H9 (cell line): Measurements from ENCODE around the gene PLCB1. TPM values are rescaled to one million over a fixed set of nuclear protein-coding genes. Genes with fewer than 3 reads are reported as not detected.
"Not testable (repeated sequence)": the region's sequence is repeated elsewhere in the genome, so short reads cannot be mapped to it uniquely, and the experiment has no call there.

Experiments
- DNase-seq: peaks from one replicate; pipeline ENCODE4 v3.0.0-alpha.2; 2017
- H2AFZ ChIP-seq: one replicate; pipeline ENCODE4 v1.6.1; 2013; ENCODE audit warnings: mild to moderate bottlenecking, low read length, control low read depth, moderate library complexity
- H2AK5ac ChIP-seq: 2 replicates; pipeline ENCODE4 v1.6.1; 2013; ENCODE audit warnings: low read length, control low read depth, mixed read lengths; ENCODE audit not compliant: insufficient read length
- H2BK120ac ChIP-seq: one replicate; pipeline ENCODE4 v1.6.1; 2013; ENCODE audit warnings: low read depth, mild to moderate bottlenecking, low read length, control low read depth, inconsistent platforms; ENCODE audit not compliant: poor library complexity, severe bottlenecking
- H2BK12ac ChIP-seq: 2 replicates; pipeline ENCODE4 v1.6.1; 2013; ENCODE audit warnings: low read length, control low read depth, mixed read lengths, low read depth; ENCODE audit not compliant: insufficient read length
- H2BK15ac ChIP-seq: 2 replicates; pipeline ENCODE4 v1.6.1; 2013; ENCODE audit warnings: low read depth, low read length, control low read depth
- H2BK20ac ChIP-seq: one replicate; pipeline ENCODE4 v1.6.1; 2013; ENCODE audit warnings: low read depth, mild to moderate bottlenecking, low read length, control low read depth, inconsistent platforms; ENCODE audit not compliant: poor library complexity, severe bottlenecking
- H2BK5ac ChIP-seq: 2 replicates; pipeline ENCODE4 v1.6.1; 2013; ENCODE audit warnings: low read length, control low read depth, mixed read lengths; ENCODE audit not compliant: insufficient read length
- H3K14ac ChIP-seq: 2 replicates; pipeline ENCODE4 v1.6.1; 2013; ENCODE audit warnings: low read length, control low read depth; ENCODE audit not compliant: insufficient read depth
- H3K18ac ChIP-seq: 2 replicates; pipeline ENCODE4 v1.6.1; 2013; ENCODE audit warnings: low read depth, mild to moderate bottlenecking, mixed read lengths, low read length, control low read depth; ENCODE audit not compliant: insufficient read length
- H3K23ac ChIP-seq: 2 replicates; pipeline ENCODE4 v1.6.1; 2013; ENCODE audit warnings: low read length, control low read depth, mixed read lengths, low read depth; ENCODE audit not compliant: insufficient read length
- H3K23me2 ChIP-seq: 2 replicates; pipeline ENCODE4 v1.6.1; 2013; ENCODE audit warnings: low read depth, mild to moderate bottlenecking, mixed read lengths, low read length, control low read depth; ENCODE audit not compliant: insufficient read length, poor library complexity, severe bottlenecking
- H3K27ac ChIP-seq: 2 replicates; pipeline ENCODE4 v1.5.1; 2013; ENCODE audit warnings: low read length, control low read depth, mixed read lengths, low read depth; ENCODE audit not compliant: insufficient read length
- H3K27me3 ChIP-seq: 2 replicates; pipeline ENCODE4 v1.6.1; 2013; ENCODE audit warnings: low read length, control low read depth, inconsistent platforms; ENCODE audit not compliant: insufficient read depth
- H3K4ac ChIP-seq: 2 replicates; pipeline ENCODE4 v1.6.1; 2013; ENCODE audit warnings: low read depth, mild to moderate bottlenecking, control low read depth, inconsistent platforms, low read length, moderate library complexity
- H3K4me1 ChIP-seq: 2 replicates; pipeline ENCODE4 v1.6.1; 2013; ENCODE audit warnings: low read length, control low read depth, inconsistent platforms; ENCODE audit not compliant: insufficient read depth
- H3K4me2 ChIP-seq: 2 replicates; pipeline ENCODE4 v1.6.1; 2013; ENCODE audit warnings: low read length, control low read depth, mixed read lengths; ENCODE audit not compliant: insufficient read length, insufficient read depth
- H3K56ac ChIP-seq: 2 replicates; pipeline ENCODE4 v1.6.1; 2013; ENCODE audit warnings: low read depth, mild to moderate bottlenecking, mixed read lengths, low read length, control low read depth; ENCODE audit not compliant: insufficient read length
- H3K79me1 ChIP-seq: 2 replicates; pipeline ENCODE4 v1.6.1; 2013; ENCODE audit warnings: low read depth, mild to moderate bottlenecking, moderate library complexity, low read length, control low read depth, inconsistent platforms; ENCODE audit not compliant: insufficient read depth, poor library complexity, severe bottlenecking
- H3K79me2 ChIP-seq: 2 replicates; pipeline ENCODE4 v1.6.1; 2013; ENCODE audit warnings: low read length, control low read depth, inconsistent platforms; ENCODE audit not compliant: insufficient read depth
- H3K9ac ChIP-seq: 2 replicates; pipeline ENCODE4 v1.6.1; 2013; ENCODE audit warnings: low read length, control low read depth, mixed read lengths; ENCODE audit not compliant: insufficient read length; ENCODE audit errors: extremely low read depth
- H3K9me3 ChIP-seq: one replicate; pipeline ENCODE4 v1.6.1; 2013; ENCODE audit warnings: low read depth, low read length, inconsistent platforms; ENCODE audit not compliant: control insufficient read depth
- H3T11ph ChIP-seq: one replicate; pipeline ENCODE4 v1.6.1; 2013; ENCODE audit warnings: mild to moderate bottlenecking, low read length, control low read depth, inconsistent platforms
- H4K20me1 ChIP-seq: one replicate; pipeline ENCODE4 v1.6.1; 2013; ENCODE audit not compliant: control insufficient read depth, insufficient read length, insufficient read depth
- H4K5ac ChIP-seq: 2 replicates; pipeline ENCODE4 v1.6.1; 2013; ENCODE audit warnings: low read depth, mild to moderate bottlenecking, mixed read lengths, low read length, control low read depth; ENCODE audit not compliant: insufficient read length
- H4K8ac ChIP-seq: replicated peaks from 2 replicates; pipeline ENCODE4 v1.6.1; 2013; ENCODE audit warnings: low read length, control low read depth, mixed read lengths, low read depth; ENCODE audit not compliant: insufficient read length
- H4K91ac ChIP-seq: 2 replicates; pipeline ENCODE4 v1.6.1; 2013; ENCODE audit warnings: low read depth, mild to moderate bottlenecking, moderate library complexity, mixed read lengths, low read length, control low read depth; ENCODE audit not compliant: insufficient read length
- H3K27ac Mint-ChIP-seq, 3 experiments: 2 replicates in 2 of 3; 3 replicates in 1 of 3; pipeline ENCODE4 v1.8.0; 2020 to 2021; ENCODE audit warnings: mixed read lengths in 3 of 3, mild to moderate bottlenecking in 1 of 3, moderate library complexity in 1 of 3
- H3K27me3 Mint-ChIP-seq: 2 replicates; pipeline ENCODE4 v1.8.0; 2021; ENCODE audit warnings: low read depth, mild to moderate bottlenecking, moderate library complexity, mixed read lengths
- H3K36me3 Mint-ChIP-seq, 3 experiments: 2 replicates in 2 of 3; 3 replicates in 1 of 3; pipeline ENCODE4 v1.8.0; 2020 to 2021; ENCODE audit warnings: low read depth in 3 of 3, mixed read lengths in 3 of 3; ENCODE audit not compliant: insufficient read depth in 1 of 3
- H3K4me1 Mint-ChIP-seq, 2 experiments: 2 replicates each; pipeline ENCODE4 v1.8.0; 2020; ENCODE audit warnings: mixed read lengths in 2 of 2
- H3K4me3 Mint-ChIP-seq, 2 experiments: 2 replicates in 1 of 2; 3 replicates in 1 of 2; pipeline ENCODE4 v1.8.0; 2020 to 2021; ENCODE audit warnings: mild to moderate bottlenecking in 2 of 2, mixed read lengths in 2 of 2, moderate library complexity in 1 of 2
- H3K9me3 Mint-ChIP-seq, 2 experiments: 2 replicates in 1 of 2; 3 replicates in 1 of 2; pipeline ENCODE4 v1.8.0; 2020; ENCODE audit warnings: mild to moderate bottlenecking in 2 of 2, mixed read lengths in 2 of 2, moderate library complexity in 1 of 2
- CTCF ChIP-seq: fragments of 200-600 bp; sonication (generic); conservative IDR thresholded peaks from 3 replicates; pipeline ENCODE4 v1.8.0; 2021; ENCODE audit warnings: antibody characterized with exemption, mild to moderate bottlenecking
- WGBS: extraction: QIAGEN DNeasy Blood & Tissue Kit; methylation state at CpG from one replicate; pipeline ENCODE4 v1.1.7; 2013; ENCODE audit warnings: missing lambda C conversion rate, low lambda C conversion rate, mixed read lengths; ENCODE audit not compliant: insufficient read length; ENCODE audit errors: extremely low coverage; 5-methylcytosine and 5-hydroxymethylcytosine counted together
- total RNA-seq: library from RNA; stranded (reverse); gene quantifications from 2 replicates; pipeline ENCODE4 v1.2.1, GENCODE V29; 2021

The PLCB1 gene
- total RNA-seq, 1 experiment from 2014 or later = 11.5 TPM

DNA sequence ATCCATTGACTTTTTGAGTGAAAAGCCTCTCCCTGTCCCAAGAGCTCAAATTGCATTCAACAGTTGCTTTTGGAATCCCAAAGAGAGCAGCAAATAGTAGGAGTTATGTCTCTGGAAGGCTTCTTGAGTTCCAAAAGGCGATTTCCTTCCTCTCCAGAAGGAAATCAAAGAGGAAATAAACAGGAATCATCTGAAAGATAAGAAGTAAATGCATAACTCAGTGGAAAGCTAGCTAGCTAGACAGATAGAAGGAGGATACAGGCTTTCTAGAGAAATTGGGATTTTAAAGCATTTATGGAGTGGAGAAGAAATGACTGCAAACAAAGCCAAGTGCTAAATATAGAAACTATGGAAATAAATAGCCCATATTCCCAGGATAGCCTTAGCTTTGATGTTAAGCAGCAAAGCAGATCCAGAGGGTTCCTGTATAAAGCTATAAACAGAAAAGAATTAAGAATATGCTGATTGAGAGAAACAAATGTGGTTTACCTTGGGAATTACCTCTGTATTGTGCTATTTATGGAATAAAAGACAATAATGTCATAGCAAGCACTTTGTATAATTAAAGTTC is 214.7 kb downstream of the PLCB1 start:
- no peak overlapping the region for H2AFZ ChIP-seq
- no peak overlapping the region for H2BK5ac ChIP-seq
- no peaks in the 10 kb centered on the region for H3K27me3 ChIP-seq
- H3K36me3 Mint-ChIP-seq = no peaks in the 10 kb centered on the region
- no peak overlapping the region for H3K9ac ChIP-seq
- no peak overlapping the region for H2AK5ac ChIP-seq
- no peak overlapping the region for H3K18ac ChIP-seq
- no peak overlapping the region for H3K4ac ChIP-seq
- H2BK20ac ChIP-seq = no peak overlapping the region
- no peaks in the 10 kb centered on the region for H3K9me3 Mint-ChIP-seq
- H3K14ac ChIP-seq = no peak overlapping the region
- no peak for TF ChIP-seq CTCF
- no peaks in the 10 kb centered on the region for H4K20me1 ChIP-seq
- H4K5ac ChIP-seq = no peak overlapping the region
- no CpG with 5 or more reads among the region's 1 CpG for WGBS
- no peak overlapping the region for H3K4me2 ChIP-seq
- no peaks in the 10 kb centered on the region for H3K79me2 ChIP-seq
- no peak for DNase-seq
- H2BK120ac ChIP-seq = no peak overlapping the region
- no peak overlapping the region for H3K27ac Mint-ChIP-seq
- H4K91ac ChIP-seq = no peak overlapping the region
- no peaks in the 10 kb centered on the region for H3K27me3 Mint-ChIP-seq
- no peak overlapping the region for H3K56ac ChIP-seq
- H3K27ac ChIP-seq = no peak overlapping the region
- no peak overlapping the region for H2BK15ac ChIP-seq
- H3K4me1 ChIP-seq = no peaks in the 10 kb centered on the region
- no peak overlapping the region for H2BK12ac ChIP-seq
- no peak overlapping the region for H3K23ac ChIP-seq
- H3K9me3 ChIP-seq = no peaks in the 10 kb centered on the region
- H3K23me2 ChIP-seq = no peaks in the 10 kb centered on the region
- no peaks in the 10 kb centered on the region for H3K79me1 ChIP-seq
- H4K8ac ChIP-seq = no peak overlapping the region
- H3K4me3 Mint-ChIP-seq = no peak overlapping the region
- H3K4me1 Mint-ChIP-seq = peaks cover 2 to 6% of the 10 kb centered on the region in 2 experiments; a peak in 3 of 4 replicates
- H3T11ph ChIP-seq = no peak overlapping the region

GRCh38 chr20:8350225-8350624 is 218.2 kb downstream of the PLCB1 start:
- not testable (repeated sequence) for H2BK5ac ChIP-seq

More at GRCh38 chr20:8350225-8350624, 218.2 kb downstream of the PLCB1 start:
- not testable (repeated sequence) for H2BK15ac ChIP-seq, H3K27ac Mint-ChIP-seq, H3K4me2 ChIP-seq, H3K27me3 Mint-ChIP-seq, H4K20me1 ChIP-seq, DNase-seq, H3K79me2 ChIP-seq, H3K14ac ChIP-seq, H3K4me1 ChIP-seq, H3K23me2 ChIP-seq, H3K27me3 ChIP-seq, H2AK5ac ChIP-seq, H3K36me3 Mint-ChIP-seq, H4K5ac ChIP-seq, H3K56ac ChIP-seq, H3T11ph ChIP-seq, H3K9ac ChIP-seq, H3K4ac ChIP-seq, H3K79me1 ChIP-seq, H3K9me3 ChIP-seq, H4K91ac ChIP-seq, H3K18ac ChIP-seq, H2BK120ac ChIP-seq, H2AFZ ChIP-seq, H3K4me3 Mint-ChIP-seq, H3K23ac ChIP-seq, H3K27ac ChIP-seq, H2BK20ac ChIP-seq, H3K9me3 Mint-ChIP-seq, H2BK12ac ChIP-seq, H4K8ac ChIP-seq
- WGBS = no CpG with 5 or more reads among the region's 2 CpGs
- H3K4me1 Mint-ChIP-seq = peaks cover 8 to 11% of the 10 kb centered on the region in 2 experiments
